Measurements from ENCODE around the gene NEK11.

- TF ChIP-seq POLR2AphosphoS5 (IDR thresholded peaks at IDR 0.05; ENCODE audit: insufficient read depth, low read depth, low read length) (no peak), CTCF (IDR thresholded peaks at IDR 0.05; ENCODE audit: extremely low read depth in 1 of 2, insufficient read depth in 1 of 2, low read depth in 1 of 2, low read length in 2 of 2) (no peak)
Measured at GRCh38 chr3:131350506-131350905, 323.8 kb downstream of the NEK11 start.
